ENCODE measurements around the gene SLC9B1. TPM values are rescaled to one million over a fixed set of nuclear protein-coding genes. Genes with fewer than 3 reads are reported as not detected.
A peak's percentile ranks its signal among the peaks of the same experiment; 100 is the strongest.

Gene SLC9B1
- total and polyA plus RNA-seq, 2 of the 13 experiments (the other 11 are each of a cell fraction or from before 2014, with no cell fraction given) = 0.17 to 0.20 TPM

- peaks cover 13% of the 10 kb centered on the region; the same call in 1 of the 2 replicates for H3K4me1 ChIP-seq (ENCODE audit: insufficient read depth, low read length)
- no peak for TF ChIP-seq ZFYVE20 (CRISPR knock-in tag; IDR thresholded peaks at IDR 0.05; ENCODE audit: borderline replicate concordance, low read depth)
- no peak for TF ChIP-seq ZNF136 (CRISPR knock-in tag; IDR thresholded peaks at IDR 0.05; ENCODE audit: low read depth)
- TF ChIP-seq EP300 (IDR thresholded peaks at IDR 0.05; ENCODE audit: low read depth in 2 of 2, low read length in 2 of 2) = no peak
- no peak for TF ChIP-seq EP300 (CRISPR knock-in tag; IDR thresholded peaks at IDR 0.05; ENCODE audit: borderline replicate concordance)
- no peak for TF ChIP-seq RXRA (CRISPR knock-in tag; IDR thresholded peaks at IDR 0.05)
- TF ChIP-seq GMEB2 (CRISPR knock-in tag; IDR thresholded peaks at IDR 0.05; ENCODE audit: low read depth) = no peak
- TF ChIP-seq ZNF703 (CRISPR knock-in tag; IDR thresholded peaks at IDR 0.05; ENCODE audit: borderline replicate concordance) = no peak
- no peak for TF ChIP-seq ZNF746 (CRISPR knock-in tag; IDR thresholded peaks at IDR 0.05)
- no peak for TF ChIP-seq ZNF776 (CRISPR knock-in tag; IDR thresholded peaks at IDR 0.05)
- TF ChIP-seq TMF1 (CRISPR knock-in tag; IDR thresholded peaks at IDR 0.05; ENCODE audit: low read depth) = no peak
- no peak for TF ChIP-seq ZBTB21 (CRISPR knock-in tag; IDR thresholded peaks at IDR 0.05)
- TF ChIP-seq ZFAT (CRISPR knock-in tag; conservative IDR thresholded peaks at IDR 0.05) = no peak
- TF ChIP-seq TBX2 (CRISPR knock-in tag; IDR thresholded peaks at IDR 0.05; ENCODE audit: borderline replicate concordance) = no peak
- no peak for TF ChIP-seq ELK4 (CRISPR knock-in tag; IDR thresholded peaks at IDR 0.05; ENCODE audit: borderline replicate concordance)
- H3K79me2 ChIP-seq (ENCODE audit: insufficient read depth, low read length) = no peaks in the 10 kb centered on the region
- H3K9me3 ChIP-seq (ENCODE audit: low read length) = no peaks in the 10 kb centered on the region
- WGBS (ENCODE audit: low lambda C conversion rate) = 67% methylated on average over 1 of the region's 4 CpGs
- H3K36me3 ChIP-seq (replicated peaks in 1 of 2; ENCODE audit: control insufficient read depth in 1 of 2, insufficient read depth in 2 of 2, low read length in 2 of 2) = no peaks in the 10 kb centered on the region
- in situ Hi-C loops (cut with HindIII; ENCODE audit: extremely low pct_ligation_motif_present, low pct_unique_long_range_greater_than_20kb) (loop anchor here (10.0 kb wide), 1 partner anchor 577 kb away; no protein-coding TSS in a partner anchor), intact Hi-C loops (cut with micrococcal nuclease; ENCODE audit: unreplicated experiment) (no loop called here)
- H3K9ac ChIP-seq (ENCODE audit: insufficient read depth, low read depth, low read length) = no peak overlapping the region
- POLR2A ChIA-PET = no interaction called here
- H3K4me2 ChIP-seq (ENCODE audit: low read depth, low read length) = no peak overlapping the region
- peak; percentile 80 for ATAC-seq
- no peak for FAIRE-seq
- CTCF ChIA-PET (ENCODE audit: low intra/inter-chr PET ratio, low total read pairs) = no interaction called here
- no TSS peak for BruUV-seq (replicated peaks)
- no peaks in the 10 kb centered on the region for H3K27me3 ChIP-seq (ENCODE audit: control insufficient read depth in 1 of 2, insufficient read depth in 2 of 2, low read length in 2 of 2)
- H3K27ac ChIP-seq (ENCODE audit: extremely low read length, insufficient read depth, low read length) = no peak overlapping the region
- H2AFZ ChIP-seq (ENCODE audit: low read length) = no peak overlapping the region
- H4K20me1 ChIP-seq (ENCODE audit: insufficient read depth, low read length) = no peaks in the 10 kb centered on the region
- no peak overlapping the region for H3K4me3 ChIP-seq (replicated peaks in 1 of 3; ENCODE audit: insufficient read depth in 1 of 3, low read depth in 2 of 3, low read length in 3 of 3)
- DNase-seq (ENCODE audit: low spot score) = no peak
Observed at GRCh38 chr4:103011378-103012025, 8.0 kb downstream of the SLC9B1 start.
